Dendritic cell treated with granulocyte-macrophage colony-stimulating factor and Interleukin-4, amounts not matched to agents 40 ng/mL and 50 ng/mL, for 4 days (primary cell): Measurements from ENCODE around the gene POC1B.

ENCODE experiments used
- H3K27ac Mint-ChIP-seq: one replicate; pipeline ENCODE4 v1.8.0; 2022; ENCODE audit warnings: mild to moderate bottlenecking, mixed read lengths
- H3K27me3 Mint-ChIP-seq: one replicate; pipeline ENCODE4 v1.8.0; 2022; ENCODE audit warnings: mild to moderate bottlenecking, mixed read lengths
- H3K36me3 Mint-ChIP-seq: one replicate; pipeline ENCODE4 v1.8.0; 2022; ENCODE audit warnings: low read depth, mixed read lengths
- H3K4me1 Mint-ChIP-seq: one replicate; pipeline ENCODE4 v1.8.0; 2022; ENCODE audit warnings: low read depth, mixed read lengths
- H3K4me3 Mint-ChIP-seq: one replicate; pipeline ENCODE4 v1.8.0; 2022; ENCODE audit warnings: mild to moderate bottlenecking, moderate library complexity, mixed read lengths
- H3K9me3 Mint-ChIP-seq: one replicate; pipeline ENCODE4 v1.8.0; 2022; ENCODE audit warnings: mixed read lengths
- intact Hi-C: fragments of 100-400 bp; cut with micrococcal nuclease; formaldehyde crosslinking; loops from one replicate; pipeline ENCODE4 v1.15.0; 2022

Gene POC1B

DNA sequence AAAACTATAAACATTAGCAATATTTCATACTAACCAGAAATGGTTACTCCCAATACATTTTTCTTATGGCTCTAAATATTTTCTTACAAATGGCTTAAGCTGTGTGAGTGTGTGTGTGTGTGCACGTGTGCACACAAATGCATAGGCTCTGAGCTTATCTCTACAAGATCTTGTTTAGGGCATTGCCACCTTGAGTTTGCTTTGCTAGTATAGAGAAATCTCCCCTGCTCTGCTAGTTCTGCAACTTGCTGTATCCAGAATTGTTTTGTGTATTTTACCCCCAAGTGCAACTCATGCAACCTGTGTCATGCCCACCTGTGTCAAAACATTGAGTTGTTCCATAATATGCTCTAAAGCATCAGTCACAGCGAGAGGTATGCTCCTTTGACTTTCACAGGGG, 101.0 kb downstream of the POC1B start:
- Mint-ChIP-seq H3K4me1 (peaks cover 31% of the 10 kb centered on the region), H3K4me3 (no peak overlapping the region), H3K36me3 (peaks cover 5% of the 10 kb centered on the region), H3K27me3 (no peaks in the 10 kb centered on the region), H3K27ac (no peak overlapping the region), H3K9me3 (no peaks in the 10 kb centered on the region)
- intact Hi-C loops: loop anchor here (5.0 kb wide), 1 partner anchor 43 kb away; no protein-coding TSS in a partner anchor

DNA sequence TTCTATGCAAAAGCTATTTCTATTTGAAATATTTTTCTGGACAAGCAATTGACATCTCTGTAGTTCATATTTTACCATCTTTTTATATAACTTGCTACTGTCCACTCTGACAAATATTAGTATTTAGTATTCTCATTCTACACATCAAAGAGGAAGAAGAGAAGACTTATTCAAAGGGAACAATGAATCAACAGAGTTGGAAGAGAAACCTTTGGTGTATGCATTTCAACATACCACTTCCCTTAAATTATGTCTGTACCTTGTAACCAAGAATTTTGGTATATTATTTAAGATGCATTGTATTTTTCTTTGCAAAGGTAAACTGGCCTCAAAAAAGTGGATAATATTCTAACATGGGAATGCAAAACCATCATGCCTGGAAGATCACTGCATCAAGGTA, 101.5 kb downstream of the POC1B start:
- Mint-ChIP-seq H3K27ac (no peak overlapping the region), H3K4me3 (no peak overlapping the region), H3K9me3 (no peaks in the 10 kb centered on the region), H3K27me3 (no peaks in the 10 kb centered on the region), H3K36me3 (peaks cover 5% of the 10 kb centered on the region), H3K4me1 (peaks cover 31% of the 10 kb centered on the region)
- intact Hi-C loops: no loop called here

DNA sequence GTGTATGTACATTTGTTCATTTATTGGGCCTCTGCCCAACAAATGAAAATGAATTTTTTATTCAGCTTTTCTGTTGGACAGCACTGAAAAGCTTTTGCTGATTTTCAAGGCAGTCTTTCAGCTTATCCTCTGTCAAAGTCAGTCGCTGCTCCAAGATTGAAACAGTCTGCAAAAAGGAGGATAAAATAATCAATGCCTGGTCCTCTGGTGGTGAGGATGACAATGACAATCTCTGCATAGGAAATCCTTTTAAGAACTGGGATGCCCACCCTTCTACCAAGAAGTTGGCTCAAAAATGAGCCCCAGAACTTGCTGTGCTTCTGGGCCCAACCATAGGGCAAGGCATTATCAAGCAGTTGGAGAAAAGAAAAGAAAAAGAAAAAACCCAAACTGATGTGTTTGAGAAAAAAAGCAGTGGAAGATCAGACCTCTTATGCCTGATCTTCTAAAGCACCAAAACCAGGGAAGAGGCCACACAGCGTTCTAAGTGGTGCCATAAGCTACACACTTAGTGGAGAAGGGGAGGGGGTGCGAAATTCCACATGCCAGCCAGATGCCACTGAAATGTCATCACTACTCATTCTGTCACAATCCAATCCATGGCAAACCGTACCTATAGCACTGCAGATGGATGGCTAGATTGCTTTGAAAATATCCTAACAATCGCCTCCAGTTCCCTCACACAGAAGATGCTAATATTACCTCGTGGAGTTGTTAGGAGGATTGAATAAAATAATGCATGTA, 104.6 kb downstream of the POC1B start:
- H3K9me3 Mint-ChIP-seq: no peaks in the 10 kb centered on the region
- intact Hi-C loops: no loop called here
- no peak overlapping the region for H3K4me3 Mint-ChIP-seq
- H3K27ac Mint-ChIP-seq: no peak overlapping the region
- H3K27me3 Mint-ChIP-seq: no peaks in the 10 kb centered on the region
- peaks cover 37% of the 10 kb centered on the region for H3K4me1 Mint-ChIP-seq
- peaks cover 9% of the 10 kb centered on the region for H3K36me3 Mint-ChIP-seq

DNA sequence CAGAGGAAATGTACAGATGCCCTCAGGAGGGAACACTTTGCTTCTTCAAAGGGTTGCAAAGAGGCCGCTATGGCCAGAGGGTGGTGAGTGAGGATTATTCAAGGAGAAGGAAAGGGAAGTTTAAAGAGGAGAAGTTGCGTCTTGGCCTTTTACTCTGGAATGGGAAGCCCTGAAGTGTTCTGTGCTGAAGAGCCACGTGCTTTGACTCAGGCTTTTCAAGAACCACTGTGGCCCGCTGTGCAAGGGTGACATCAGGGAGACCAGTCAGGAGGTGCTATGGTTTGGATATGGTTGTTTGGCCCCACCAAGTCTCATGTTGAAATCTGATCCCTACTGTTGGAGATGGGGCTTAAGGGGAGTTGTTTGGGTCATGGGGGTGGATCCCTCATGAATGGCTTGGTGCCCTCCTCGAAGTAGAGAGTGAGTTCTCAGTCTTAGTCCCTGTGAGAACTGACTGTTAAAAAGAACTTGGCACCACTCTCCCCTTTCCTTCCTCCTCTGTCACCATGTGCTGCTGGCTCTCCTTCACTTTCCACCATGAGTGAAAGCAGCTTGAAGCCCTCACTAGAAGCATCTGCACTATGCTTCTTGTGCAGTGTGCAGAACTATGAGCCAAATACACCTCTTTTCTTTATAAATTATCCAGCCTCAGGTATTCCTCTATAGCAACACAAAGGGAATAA, 107.5 kb downstream of the POC1B start:
- Mint-ChIP-seq H3K36me3 (peaks cover 9% of the 10 kb centered on the region), H3K4me3 (no peak overlapping the region), H3K4me1 (peaks cover 24% of the 10 kb centered on the region), H3K9me3 (no peaks in the 10 kb centered on the region), H3K27ac (peak overlapping the region; percentile 19), H3K27me3 (no peaks in the 10 kb centered on the region)
- intact Hi-C loops: loop anchor here (5.0 kb wide), 1 partner anchor 39 kb away; no protein-coding TSS in a partner anchor

DNA sequence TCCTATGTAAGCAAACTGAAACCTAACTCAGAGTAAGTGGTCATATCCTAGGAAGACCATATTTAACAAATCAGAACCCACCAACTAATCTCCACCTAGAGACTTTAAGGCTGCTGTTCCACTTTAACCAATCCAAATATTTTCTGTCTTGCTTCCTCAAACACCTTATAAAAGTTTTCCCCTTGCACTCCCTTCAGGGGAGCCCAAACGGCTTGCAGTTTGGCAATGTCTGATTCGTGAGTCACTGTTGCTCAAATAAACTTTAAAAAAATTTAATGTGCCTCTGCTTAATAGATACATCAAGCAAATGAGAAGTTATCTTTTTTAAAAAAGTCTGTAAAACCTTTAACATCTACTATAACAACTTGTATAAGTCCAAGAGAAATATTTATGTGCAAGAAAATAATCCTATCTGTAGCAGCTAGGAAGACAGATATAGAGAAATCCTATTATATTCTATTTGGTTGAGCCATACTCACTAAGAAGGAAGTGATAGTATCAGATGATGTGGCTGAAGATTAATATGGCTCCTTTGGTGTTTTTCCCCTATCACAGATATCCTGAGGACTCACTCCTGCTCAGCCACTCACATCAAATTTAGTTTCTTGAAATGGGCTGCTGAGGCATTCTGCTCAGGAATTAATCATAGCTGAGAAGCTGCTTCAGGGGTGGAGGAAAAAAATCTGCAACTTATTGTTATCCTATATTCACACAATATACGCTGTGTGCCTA, 108.4 kb downstream of the POC1B start:
- H3K9me3 Mint-ChIP-seq: no peaks in the 10 kb centered on the region
- peaks cover 24% of the 10 kb centered on the region for H3K4me1 Mint-ChIP-seq
- peaks cover 9% of the 10 kb centered on the region for H3K36me3 Mint-ChIP-seq
- H3K4me3 Mint-ChIP-seq: no peak overlapping the region
- H3K27me3 Mint-ChIP-seq: no peaks in the 10 kb centered on the region
- H3K27ac Mint-ChIP-seq: peak overlapping the region; percentile 19
- intact Hi-C loops: loop anchor here (5.0 kb wide), 1 partner anchor 40 kb away; no protein-coding TSS in a partner anchor

DNA sequence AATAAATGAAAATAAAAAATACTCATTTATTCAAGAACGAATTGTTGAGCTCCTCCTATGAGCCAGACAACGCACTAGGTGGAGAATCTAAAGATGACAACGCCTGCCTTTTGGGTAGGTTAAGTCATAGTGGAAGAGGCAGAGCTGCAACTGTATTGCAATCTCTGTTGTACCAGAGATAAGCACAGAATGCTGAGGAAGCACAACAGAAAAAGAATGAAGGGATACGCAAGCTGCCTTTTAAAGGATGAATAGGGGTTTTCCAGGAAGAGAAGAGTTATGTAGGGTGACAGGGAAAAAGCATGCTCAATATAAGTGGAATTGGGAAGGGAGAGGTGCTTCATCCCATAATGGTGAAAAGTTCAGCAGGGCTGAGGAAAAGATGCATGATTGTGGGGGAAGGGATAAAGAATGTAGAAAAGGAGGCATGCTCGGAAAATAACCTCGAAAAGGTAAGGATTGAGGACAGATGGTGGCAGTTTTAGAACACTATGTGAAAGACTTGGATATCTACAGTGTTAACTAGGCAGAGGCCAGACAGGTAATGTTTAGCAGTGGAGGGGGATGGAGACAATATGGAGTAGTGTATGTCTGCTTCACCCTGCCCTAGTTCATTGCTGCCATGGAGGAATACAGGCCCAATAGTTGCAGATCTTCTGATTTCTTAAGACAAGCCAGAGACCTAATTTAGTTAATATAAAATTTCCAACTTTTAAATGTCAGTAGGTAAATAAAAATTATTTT, 109.6 kb downstream of the POC1B start:
- Mint-ChIP-seq H3K27ac (no peak overlapping the region), H3K4me1 (peaks cover 24% of the 10 kb centered on the region), H3K27me3 (no peaks in the 10 kb centered on the region), H3K9me3 (no peaks in the 10 kb centered on the region), H3K36me3 (peaks cover 7% of the 10 kb centered on the region), H3K4me3 (no peak overlapping the region)
- intact Hi-C loops: loop anchor here (5.0 kb wide), 1 partner anchor 41 kb away; no protein-coding TSS in a partner anchor

DNA sequence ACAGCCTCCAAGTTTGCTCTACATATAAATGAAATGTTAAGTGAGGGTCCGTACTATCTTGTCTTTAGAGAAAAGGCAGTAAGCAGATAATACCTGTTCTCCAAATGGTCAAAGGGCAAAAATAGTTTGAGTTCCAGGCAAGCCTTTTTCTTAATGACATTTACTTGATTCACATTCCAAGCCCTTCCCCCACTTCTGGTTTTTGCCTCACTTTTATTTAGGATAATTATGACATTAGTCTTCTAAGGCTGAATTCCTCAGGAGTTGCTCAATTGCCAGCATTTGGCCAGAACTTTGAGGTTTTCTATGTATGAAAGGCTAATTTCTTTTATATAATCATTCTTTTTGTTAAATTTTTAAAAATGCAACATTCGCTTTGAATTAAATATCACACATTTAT, 111.0 kb downstream of the POC1B start:
- no peak overlapping the region for H3K27ac Mint-ChIP-seq

DNA sequence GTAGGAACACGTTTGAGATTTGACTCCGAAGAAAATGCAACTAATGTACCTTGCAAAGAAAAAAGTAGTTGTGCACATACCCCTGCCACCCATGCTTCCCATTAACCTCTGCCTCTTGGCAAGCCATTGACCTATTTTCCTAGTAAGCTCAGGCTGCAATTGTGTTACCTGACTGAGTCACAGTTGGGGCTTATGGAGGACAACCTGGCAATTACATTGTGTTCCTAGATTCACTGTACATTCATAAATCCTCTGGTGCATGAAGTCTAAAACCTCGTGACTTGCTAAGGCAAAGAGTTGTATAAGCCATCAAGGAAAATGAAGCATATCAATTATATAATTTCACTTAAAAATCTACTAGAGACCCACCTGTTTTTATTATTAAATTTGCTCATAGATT, 111.5 kb downstream of the POC1B start:
- Mint-ChIP-seq H3K9me3 (no peaks in the 10 kb centered on the region), H3K4me1 (peaks cover 24% of the 10 kb centered on the region), H3K27ac (no peak overlapping the region), H3K36me3 (peaks cover 5% of the 10 kb centered on the region), H3K27me3 (no peaks in the 10 kb centered on the region), H3K4me3 (no peak overlapping the region)
- intact Hi-C loops: no loop called here

More for the DNA sequence above, 111.0 kb downstream of the POC1B start:
- no peaks in the 10 kb centered on the region for H3K27me3 Mint-ChIP-seq
- no peaks in the 10 kb centered on the region for H3K9me3 Mint-ChIP-seq
- peaks cover 5% of the 10 kb centered on the region for H3K36me3 Mint-ChIP-seq
- H3K4me3 Mint-ChIP-seq: no peak overlapping the region
- peaks cover 24% of the 10 kb centered on the region for H3K4me1 Mint-ChIP-seq
- intact Hi-C loops: loop anchor here (5.0 kb wide), 1 partner anchor 42 kb away; no protein-coding TSS in a partner anchor

DNA sequence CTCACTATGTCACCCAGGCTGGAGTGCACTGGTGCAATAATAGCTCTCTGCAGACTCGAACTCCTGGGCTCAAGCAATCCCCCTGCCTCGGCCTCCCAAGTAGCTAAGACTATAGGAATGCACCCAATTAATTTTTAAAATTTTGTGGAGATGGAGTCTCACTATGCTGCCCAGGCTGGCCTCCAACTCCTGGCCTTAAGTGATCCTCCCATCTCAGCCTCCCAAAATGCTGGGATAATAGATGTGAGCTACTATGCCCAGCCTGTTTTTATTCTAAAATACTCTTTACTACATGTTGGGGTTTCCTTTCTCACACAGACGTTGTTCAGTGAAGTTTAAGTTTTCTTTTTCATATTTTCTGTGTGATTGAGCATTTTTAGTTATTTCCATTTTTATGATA, 112.6 kb downstream of the POC1B start:
- Mint-ChIP-seq H3K9me3 (no peaks in the 10 kb centered on the region), H3K27me3 (no peaks in the 10 kb centered on the region), H3K27ac (no peak overlapping the region), H3K36me3 (no peaks in the 10 kb centered on the region), H3K4me3 (no peak overlapping the region), H3K4me1 (peaks cover 13% of the 10 kb centered on the region)
- intact Hi-C loops: no loop called here

DNA sequence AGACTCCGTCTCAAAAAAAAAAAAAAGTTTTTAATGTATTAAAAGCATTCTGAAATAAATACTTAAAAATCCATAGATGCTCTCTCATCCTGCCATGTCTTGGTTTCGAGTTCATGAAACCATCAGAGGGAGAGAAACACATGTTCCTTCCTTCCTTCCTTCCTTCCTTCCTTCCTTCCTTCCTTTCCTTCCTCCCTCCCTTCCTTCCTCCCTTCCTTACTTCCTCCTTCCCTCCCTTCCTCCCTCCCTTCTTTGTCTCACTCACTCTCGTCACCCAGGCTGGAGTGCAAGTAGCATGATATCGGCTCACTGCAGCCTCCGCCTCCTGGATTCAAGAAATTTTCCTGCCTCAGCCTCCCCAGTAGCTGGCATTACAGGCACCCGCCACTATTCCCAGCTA, 113.2 kb downstream of the POC1B start:
- no peaks in the 10 kb centered on the region for H3K9me3 Mint-ChIP-seq
- no peak overlapping the region for H3K27ac Mint-ChIP-seq

DNA sequence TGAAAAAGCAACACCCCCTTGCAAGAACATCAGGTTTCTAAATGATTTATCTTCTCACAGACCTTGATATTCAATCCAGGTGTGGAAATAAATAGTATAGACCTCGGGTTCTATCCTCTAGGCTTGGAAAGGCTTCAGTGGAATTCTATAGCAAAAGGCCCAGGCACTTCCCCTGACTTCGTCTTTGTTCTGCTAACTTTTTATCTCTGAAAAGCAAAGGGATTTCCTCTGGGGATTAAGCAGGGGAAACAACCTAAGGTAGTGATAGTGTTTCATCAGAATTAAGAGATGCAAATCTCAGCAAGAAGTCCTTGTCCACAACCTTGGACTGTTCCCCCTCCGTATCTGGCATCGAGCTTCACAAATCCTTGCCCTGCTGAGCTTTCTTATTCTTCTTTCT, 114.0 kb downstream of the POC1B start:
- Mint-ChIP-seq H3K36me3 (no peaks in the 10 kb centered on the region), H3K27ac (no peak overlapping the region), H3K27me3 (no peaks in the 10 kb centered on the region), H3K4me3 (no peak overlapping the region), H3K9me3 (no peaks in the 10 kb centered on the region), H3K4me1 (peaks cover 6% of the 10 kb centered on the region)
- intact Hi-C loops: no loop called here

More for the DNA sequence above, 113.2 kb downstream of the POC1B start:
- intact Hi-C loops: no loop called here
- Mint-ChIP-seq H3K36me3 (no peaks in the 10 kb centered on the region), H3K4me3 (no peak overlapping the region), H3K4me1 (peaks cover 8% of the 10 kb centered on the region), H3K27me3 (no peaks in the 10 kb centered on the region)

DNA sequence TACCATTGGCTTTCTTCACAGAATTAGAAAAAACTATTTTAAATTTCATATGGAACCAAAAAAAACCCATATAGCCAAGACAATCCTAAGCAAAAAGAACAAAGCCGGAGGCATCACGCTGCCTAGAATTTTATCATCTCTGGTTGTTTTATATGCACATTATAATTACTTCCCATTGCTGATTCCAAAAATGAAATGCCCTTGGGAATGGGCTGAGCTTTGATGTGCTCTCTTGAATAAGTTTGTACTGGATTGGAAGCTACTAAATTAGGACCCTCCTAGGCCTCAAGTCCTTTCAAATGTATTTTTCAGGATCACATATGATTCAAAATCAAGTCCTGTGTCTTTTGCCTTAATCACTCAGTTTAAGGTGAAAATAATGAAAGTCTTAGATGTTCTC, 114.6 kb downstream of the POC1B start:
- intact Hi-C loops: no loop called here
- Mint-ChIP-seq H3K4me3 (no peak overlapping the region), H3K27ac (no peak overlapping the region), H3K27me3 (no peaks in the 10 kb centered on the region), H3K9me3 (no peaks in the 10 kb centered on the region), H3K4me1 (peaks cover 4% of the 10 kb centered on the region), H3K36me3 (no peaks in the 10 kb centered on the region)

DNA sequence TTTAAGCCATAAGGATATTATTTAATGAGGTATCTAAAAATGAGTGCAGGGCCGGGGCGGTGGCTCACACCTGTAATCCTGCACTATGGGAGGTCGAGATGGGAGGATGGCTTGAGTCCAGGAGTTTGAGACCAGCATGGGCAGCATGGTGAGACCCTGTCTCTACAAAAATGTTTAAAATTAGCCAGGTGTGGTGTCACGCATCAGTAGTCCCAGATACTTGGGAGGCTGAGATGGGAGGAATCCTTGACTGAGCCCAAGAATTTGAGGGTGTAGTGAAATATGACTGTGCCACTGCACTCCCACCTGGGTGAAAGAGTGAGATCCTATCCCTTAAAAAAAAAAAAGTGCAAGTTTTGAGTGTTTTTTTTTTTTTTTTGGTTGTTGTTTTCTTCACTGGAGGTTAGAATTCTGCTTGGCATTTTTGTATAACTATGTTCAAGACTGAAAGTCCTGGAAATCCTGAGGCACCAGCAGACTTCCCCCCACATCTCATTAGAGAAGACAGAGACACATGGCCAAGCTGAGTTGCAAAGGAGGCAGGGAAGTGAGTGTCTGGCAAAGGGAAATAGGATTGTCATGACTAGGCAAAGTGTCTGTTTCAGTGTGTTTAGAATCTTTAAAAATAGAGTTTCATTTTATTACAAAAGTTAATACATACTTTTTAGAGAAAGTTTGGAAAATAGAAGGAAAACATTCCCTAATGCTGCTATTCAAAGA, 120.1 kb downstream of the POC1B start:
- H3K9me3 Mint-ChIP-seq: no peaks in the 10 kb centered on the region
- H3K36me3 Mint-ChIP-seq: no peaks in the 10 kb centered on the region
- H3K4me1 Mint-ChIP-seq: no peaks in the 10 kb centered on the region
- intact Hi-C loops: no loop called here
- H3K27ac Mint-ChIP-seq: no peak overlapping the region
- H3K27me3 Mint-ChIP-seq: no peaks in the 10 kb centered on the region
- H3K4me3 Mint-ChIP-seq: no peak overlapping the region
